Activated effector memory CD4-positive, alpha-beta T cell treated with Interleukin-2 at 50 U/mL for 16 hours (primary cell): ENCODE data around the gene KIAA1755.
A peak's percentile ranks its signal among the peaks of the same experiment; 100 is the strongest.

ENCODE experiments used
- DNase-seq: peaks from one replicate; pipeline ENCODE4 v3.0.0-alpha.2; 2020

KIAA1755 gene

GRCh38 chr20:38231531-38232121 lies 28.9 kb downstream of the KIAA1755 start:
- no peak for DNase-seq

GRCh38 chr20:38230957-38231526 lies 29.5 kb downstream of the KIAA1755 start:
- no peak for DNase-seq

GRCh38 chr20:38230253-38230551 lies 30.3 kb downstream of the KIAA1755 start:
- no peak for DNase-seq

- DNase-seq = no peak
Measured at GRCh38 chr20:38229376-38230252, 30.9 kb downstream of the KIAA1755 start.

GRCh38 chr20:38228436-38228835 lies 32.1 kb downstream of the KIAA1755 start:
- no peak for DNase-seq

GRCh38 chr20:38227420-38228360 lies 32.8 kb downstream of the KIAA1755 start:
- DNase-seq = no peak

GRCh38 chr20:38226553-38226952 lies 34.0 kb downstream of the KIAA1755 start:
- no peak for DNase-seq

- DNase-seq = no peak
Measured at GRCh38 chr20:38225900-38226263, 34.7 kb downstream of the KIAA1755 start.

- DNase-seq = no peak
Measured at GRCh38 chr20:38225240-38225899, 35.2 kb downstream of the KIAA1755 start.

- DNase-seq = no peak
Measured at GRCh38 chr20:38224531-38224930, 36.0 kb downstream of the KIAA1755 start.

- DNase-seq = no peak
Measured at GRCh38 chr20:38223743-38224100, 36.8 kb downstream of the KIAA1755 start.

- no peak for DNase-seq
Measured at GRCh38 chr20:38222923-38223742, 37.4 kb downstream of the KIAA1755 start.

GRCh38 chr20:38222231-38222922 lies 38.2 kb downstream of the KIAA1755 start:
- DNase-seq = peak; percentile 10

- DNase-seq = peak; percentile 27
Measured at GRCh38 chr20:38221119-38221589, 39.4 kb downstream of the KIAA1755 start.

- no peak for DNase-seq
Measured at GRCh38 chr20:38220587-38221118, 39.9 kb downstream of the KIAA1755 start.

GRCh38 chr20:38219006-38219950 lies 41.3 kb downstream of the KIAA1755 start:
- DNase-seq = no peak

- DNase-seq = no peak
Measured at GRCh38 chr20:38218566-38218885, 42.0 kb downstream of the KIAA1755 start.

GRCh38 chr20:38217791-38218565 lies 42.6 kb downstream of the KIAA1755 start:
- DNase-seq = no peak
